Activated CD4-positive, alpha-beta memory T cell treated with anti-CD3 and anti-CD28 coated beads for 36 hours (primary cell): Measurements from ENCODE around the gene UBR7. TPM values are rescaled to one million over a fixed set of nuclear protein-coding genes. Genes with fewer than 3 reads are reported as not detected.
A peak's percentile ranks its signal among the peaks of the same experiment; 100 is the strongest.
"Not testable (repeated sequence)": the region's sequence is repeated elsewhere in the genome, so short reads cannot be mapped to it uniquely, and the experiment has no call there.

ENCODE experiments used
- CTCF ChIA-PET: fragments of 350-600 bp; sonication (Branson Sonifier 250); formaldehyde crosslinking; loops from one replicate; lab custom pipeline; 2021; ENCODE audit warnings: antibody characterized with exemption, inconsistent platforms; lab: Charles Lee
- POLR2A ChIA-PET: fragments of 350-600 bp; sonication (Branson Sonifier 250); formaldehyde crosslinking; loops from one replicate; lab custom pipeline; 2021; ENCODE audit warnings: antibody characterized with exemption; lab: Charles Lee
- DNase-seq: peaks from one replicate; pipeline ENCODE4 v3.0.0-alpha.2; 2020
- H3K27ac Mint-ChIP-seq: one replicate; pipeline ENCODE4 v1.8.0; 2021; ENCODE audit warnings: mixed read lengths
- H3K27me3 Mint-ChIP-seq: one replicate; pipeline ENCODE4 v1.8.0; 2021; ENCODE audit warnings: mixed read lengths
- H3K36me3 Mint-ChIP-seq: one replicate; pipeline ENCODE4 v1.8.0; 2021; ENCODE audit warnings: mixed read lengths
- H3K4me1 Mint-ChIP-seq: one replicate; pipeline ENCODE4 v1.8.0; 2021; ENCODE audit warnings: low read depth, mixed read lengths
- H3K4me3 Mint-ChIP-seq: one replicate; pipeline ENCODE4 v1.8.0; 2021; ENCODE audit warnings: mild to moderate bottlenecking, mixed read lengths
- H3K9me3 Mint-ChIP-seq: one replicate; pipeline ENCODE4 v1.8.0; 2021; ENCODE audit warnings: mixed read lengths
- intact Hi-C: fragments of 100-400 bp; cut with micrococcal nuclease; formaldehyde crosslinking; loops from one replicate; pipeline ENCODE4 v1.15.1; 2023
- total RNA-seq, 2 experiments: library from RNA; stranded (reverse); gene quantifications; one replicate each; pipeline ENCODE4 v1.2.3, GENCODE V29; 2021

The UBR7 gene
- total RNA-seq, 2 experiments from 2014 or later: 48.0 to 51.6 TPM

DNA sequence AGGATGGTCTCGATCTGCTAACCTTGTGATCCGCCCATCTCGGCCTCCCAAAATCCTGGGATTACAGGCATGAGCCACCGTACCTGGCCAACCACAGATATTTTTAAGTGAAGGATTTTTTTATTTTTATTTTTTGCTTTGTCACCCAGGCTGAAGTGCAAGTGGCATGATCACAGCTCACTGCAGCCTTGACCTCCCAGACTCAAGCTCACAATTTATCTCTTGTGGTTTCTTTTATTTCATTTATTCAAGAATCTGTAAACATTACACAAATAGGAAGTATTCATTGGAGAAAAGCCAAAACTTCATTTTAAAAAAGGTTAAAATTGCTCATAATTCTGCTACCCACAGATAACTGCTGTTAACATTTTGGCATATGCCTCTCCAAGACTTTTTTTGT is 35.7 kb upstream of the UBR7 start:
- Mint-ChIP-seq H3K27me3 (no peaks in the 10 kb centered on the region), H3K9me3 (no peaks in the 10 kb centered on the region), H3K27ac (no peak overlapping the region), H3K4me1 (no peaks in the 10 kb centered on the region), H3K4me3 (no peak overlapping the region), H3K36me3 (no peaks in the 10 kb centered on the region)
- POLR2A ChIA-PET: no interaction called here
- intact Hi-C loops: no loop called here
- DNase-seq: no peak
- CTCF ChIA-PET: no interaction called here

DNA sequence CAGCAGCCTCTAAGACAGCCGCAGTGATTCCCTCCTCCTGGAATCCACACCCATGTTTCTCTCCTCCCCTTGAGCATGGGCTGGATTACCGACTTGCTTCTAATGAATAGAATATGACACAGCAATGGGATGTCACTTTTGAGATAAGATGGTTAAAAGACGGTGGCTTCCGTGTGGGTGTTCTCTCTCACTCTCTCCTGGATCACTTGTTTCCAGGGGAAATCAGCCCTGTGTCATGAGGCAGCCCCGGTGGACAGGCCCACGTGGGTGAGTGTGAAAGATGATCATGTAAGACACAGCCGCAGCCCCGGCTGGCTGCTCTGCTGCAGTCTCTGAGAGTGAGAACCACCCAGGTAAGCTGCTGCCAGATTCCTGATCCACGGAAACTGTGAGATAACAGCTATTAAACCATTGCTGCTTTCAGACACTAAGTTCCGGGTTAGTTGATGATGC is 33.1 kb upstream of the UBR7 start:
- Mint-ChIP-seq H3K9me3 (no peaks in the 10 kb centered on the region), H3K27ac (no peak overlapping the region), H3K4me3 (no peak overlapping the region), H3K27me3 (no peaks in the 10 kb centered on the region), H3K4me1 (no peaks in the 10 kb centered on the region), H3K36me3 (no peaks in the 10 kb centered on the region)
- peak; percentile 43 for DNase-seq
- CTCF ChIA-PET: interaction anchor here (0.8 to 2.9 kb wide), 2 partner anchors 61 to 222 kb away, joined by 3 to 18 read pairs; no protein-coding TSS in a partner anchor
- intact Hi-C loops: no loop called here
- POLR2A ChIA-PET: interaction anchor here (1.2 kb wide), 1 partner anchor 11 kb away, joined by 4 read pairs; the partner anchor contains the start of genes LYSET and MOAP1

DNA sequence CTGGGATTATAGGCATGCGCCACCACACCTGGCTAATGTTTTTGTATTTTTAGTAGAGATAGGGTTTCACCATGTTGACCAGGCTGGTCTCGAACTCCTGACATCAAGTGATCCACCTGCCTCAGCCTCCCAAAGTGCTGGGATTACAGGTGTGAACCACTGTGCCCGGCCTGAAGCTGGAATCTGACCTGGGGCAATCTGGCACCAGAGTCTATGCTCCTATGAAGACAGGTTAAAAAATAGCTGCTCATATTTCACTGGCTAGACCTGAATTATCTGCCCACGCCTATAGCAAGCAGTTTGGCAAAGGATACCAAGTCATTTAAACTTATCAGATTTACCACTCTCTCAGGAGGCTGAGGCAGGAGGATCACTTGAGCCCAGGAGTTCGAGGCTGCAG is 32.3 kb upstream of the UBR7 start:
- intact Hi-C loops, DNase-seq, H3K4me3 Mint-ChIP-seq, H3K9me3 Mint-ChIP-seq, H3K4me1 Mint-ChIP-seq, H3K27me3 Mint-ChIP-seq, H3K36me3 Mint-ChIP-seq, POLR2A ChIA-PET, H3K27ac Mint-ChIP-seq: not testable (repeated sequence)
- CTCF ChIA-PET: interaction anchor here (0.8 to 2.9 kb wide), 3 partner anchors 35 to 223 kb away, joined by 3 to 18 read pairs (median 3); no protein-coding TSS in a partner anchor

DNA sequence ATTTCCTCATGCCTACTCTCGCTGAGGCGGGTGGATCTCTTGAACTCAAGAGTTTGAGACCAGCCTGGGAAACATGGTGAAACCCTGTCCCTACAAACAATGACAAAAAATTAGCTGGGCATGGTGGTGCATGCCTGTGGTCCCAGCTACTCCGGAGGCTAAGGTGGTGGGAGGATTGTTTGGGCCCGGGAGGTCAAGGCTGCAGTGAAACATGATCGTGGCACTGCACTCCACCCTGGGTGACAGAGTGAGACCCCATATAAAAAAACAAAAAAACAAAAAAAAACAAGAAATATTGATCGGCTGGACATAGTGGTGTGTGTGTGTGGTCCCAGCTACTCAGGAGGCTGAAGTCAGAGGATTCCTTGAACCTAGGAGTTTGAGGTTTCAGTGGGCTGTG is 31.6 kb upstream of the UBR7 start:
- Mint-ChIP-seq H3K4me3 (no peak overlapping the region), H3K27me3 (no peaks in the 10 kb centered on the region), H3K27ac (no peak overlapping the region), H3K36me3 (no peaks in the 10 kb centered on the region), H3K9me3 (no peaks in the 10 kb centered on the region), H3K4me1 (no peaks in the 10 kb centered on the region)
- no peak for DNase-seq
- ChIA-PET POLR2A (no interaction called here), CTCF (interaction anchor here (0.9 to 2.9 kb wide), 5 partner anchors 9 to 63 kb away, joined by 3 to 18 read pairs (median 3); partner anchors contain the start of genes LYSET and MOAP1)
- intact Hi-C loops: no loop called here

DNA sequence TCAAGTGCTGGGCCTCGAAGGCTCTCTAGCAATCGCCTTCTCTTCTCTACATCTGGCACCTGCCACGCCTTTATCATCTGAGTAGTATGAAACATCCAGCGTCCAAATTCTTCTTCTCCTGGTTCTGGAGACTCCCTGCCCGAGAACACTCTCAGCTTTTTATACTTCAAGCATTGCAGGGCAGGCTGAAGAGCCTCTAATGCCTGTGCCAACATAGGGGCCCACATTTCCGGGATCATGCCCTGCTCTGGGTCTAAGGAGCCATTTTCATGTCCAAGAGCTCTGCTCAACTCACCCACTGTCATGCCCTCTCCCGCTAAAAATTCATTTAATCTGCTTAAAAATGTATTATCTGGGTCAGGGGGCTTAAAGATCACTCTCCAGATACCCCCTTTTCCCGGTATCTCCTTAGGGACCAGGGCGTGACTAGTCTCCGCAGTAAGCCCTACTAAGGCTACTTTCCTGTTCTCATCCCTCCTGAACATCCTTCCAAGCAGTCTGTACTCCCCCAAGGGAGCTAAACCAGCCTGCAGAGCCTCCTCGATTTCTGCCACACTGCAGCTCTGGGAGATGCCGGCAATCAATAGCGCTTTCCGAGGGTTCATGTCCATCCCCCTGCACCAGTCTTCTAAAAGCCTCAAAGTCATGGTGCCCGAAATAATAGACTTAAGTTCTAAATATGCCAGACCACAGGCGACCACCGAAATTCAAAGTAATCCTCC is 23.3 kb upstream of the UBR7 start:
- CTCF ChIA-PET: interaction anchor here (0.5 to 3.2 kb wide), 6 partner anchors 14 to 849 kb away, joined by 3 to 28 read pairs (median 6); partner anchors contain the start of genes GON7 and UBR7

DNA sequence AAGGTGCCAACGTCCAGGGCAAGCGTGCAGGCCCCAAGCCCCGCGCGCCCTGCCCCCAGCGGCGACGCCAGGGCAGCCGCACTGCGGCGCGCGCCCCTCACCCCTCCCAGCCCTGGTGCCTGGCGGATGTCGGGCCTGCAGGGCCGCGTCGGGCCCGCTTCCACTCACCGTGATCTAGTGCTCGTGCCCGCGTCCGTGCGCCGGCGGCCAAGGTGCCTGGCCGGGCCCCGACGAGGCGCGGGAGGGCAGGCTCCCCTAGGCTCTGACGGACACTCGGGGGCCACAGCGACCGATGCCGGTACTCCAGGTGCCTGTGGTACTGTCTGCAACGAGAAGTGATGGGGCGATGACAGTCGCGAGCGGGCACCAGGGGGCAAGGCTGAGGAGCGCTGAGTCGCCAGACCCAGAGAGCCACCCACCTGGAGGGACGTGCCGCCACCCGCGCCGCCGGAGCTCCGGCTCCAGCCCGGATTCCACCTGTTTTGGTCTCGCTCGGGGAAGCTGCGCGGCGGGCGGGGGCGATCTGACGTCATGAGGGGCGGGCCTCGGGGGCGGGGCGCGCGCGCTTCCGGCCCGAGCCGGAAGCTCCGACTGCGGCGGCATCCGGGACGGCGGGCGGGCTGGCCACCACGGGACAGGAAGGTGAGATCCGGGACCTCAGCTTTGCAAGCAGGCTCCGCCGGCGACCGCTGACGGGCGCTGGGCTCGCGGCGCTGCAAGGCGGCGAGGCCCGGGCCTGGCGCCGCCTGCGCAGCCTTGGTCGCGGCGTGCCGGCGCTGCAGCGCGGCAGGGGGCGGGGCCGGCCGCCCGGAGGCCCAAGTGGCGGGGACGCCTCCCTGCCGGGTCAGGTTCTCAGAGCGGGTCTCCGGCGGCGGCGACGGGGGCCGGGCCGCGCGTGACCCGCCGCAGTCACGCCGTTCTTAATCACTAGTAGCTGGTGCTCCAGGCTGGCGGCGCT is 22.4 kb upstream of the UBR7 start, which contains the start of the genes LYSET and MOAP1:
Gene LYSET, plus strand, starts transcription at position 927 of the 958 bp plus-strand sequence. CDS start 89 bp downstream, outside the sequence.
Gene MOAP1, minus strand, starts transcription at position 507 of the 958 bp plus-strand sequence. CDS start 655 bp downstream, outside the sequence.
- intact Hi-C loops: loop anchor here (1.0 kb wide), 2 partner anchors 23 to 69 kb away; partner anchors contain the start of genes GON7, ITPK1 and UBR7
- POLR2A ChIA-PET: interaction anchor here (0.8 to 3.6 kb wide), 8 partner anchors 11 to 71 kb away, joined by 3 to 34 read pairs (median 4); partner anchors contain the start of genes GON7, ITPK1 and UBR7
- DNase-seq: peak; percentile 94
- Mint-ChIP-seq H3K4me3 (peak within 1 kb of the TSS; percentile 93), H3K36me3 (peaks cover 18% of the 10 kb centered on the region), H3K27me3 (no peaks in the 10 kb centered on the region), H3K27ac (peak within 1 kb of the TSS; percentile 92), H3K9me3 (no peaks in the 10 kb centered on the region), H3K4me1 (peaks cover 47% of the 10 kb centered on the region)
- CTCF ChIA-PET: interaction anchor here (0.5 to 3.2 kb wide), 7 partner anchors 9 to 850 kb away, joined by 3 to 28 read pairs (median 3); partner anchors contain the start of genes GON7 and UBR7

More for the DNA sequence above, 23.3 kb upstream of the UBR7 start:
- Mint-ChIP-seq H3K36me3 (peaks cover 18% of the 10 kb centered on the region), H3K27me3 (no peaks in the 10 kb centered on the region), H3K4me3 (peak overlapping the region; percentile 87), H3K27ac (peak overlapping the region; percentile 78), H3K9me3 (no peaks in the 10 kb centered on the region), H3K4me1 (peaks cover 41% of the 10 kb centered on the region)
- DNase-seq: no peak
- intact Hi-C loops: loop anchor here (1.0 kb wide), 2 partner anchors 24 to 68 kb away; partner anchors contain the start of genes GON7, ITPK1 and UBR7
- POLR2A ChIA-PET: interaction anchor here (1.5 to 3.6 kb wide), 4 partner anchors 23 to 70 kb away, joined by 4 to 34 read pairs (median 11); partner anchors contain the start of genes GON7, ITPK1 and UBR7

DNA sequence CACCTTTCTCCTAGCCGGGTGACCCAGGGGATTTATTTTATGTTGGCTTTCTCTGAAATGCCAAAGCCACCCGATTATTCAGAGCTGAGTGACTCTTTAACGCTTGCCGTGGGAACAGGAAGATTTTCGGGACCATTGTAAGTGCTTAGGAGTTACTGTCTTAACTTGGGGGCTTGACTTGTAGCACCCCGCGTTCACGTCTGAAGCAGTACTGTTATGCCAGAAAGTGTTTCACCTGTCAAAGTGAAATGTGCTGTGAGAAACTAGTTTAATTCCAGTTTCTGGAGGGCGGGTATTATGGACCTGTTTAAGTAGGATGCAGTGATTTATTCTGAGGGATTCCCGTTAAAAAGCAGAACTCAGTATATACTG is 21.7 kb upstream of the UBR7 start:
- Mint-ChIP-seq H3K27me3 (no peaks in the 10 kb centered on the region), H3K4me1 (peaks cover 49% of the 10 kb centered on the region), H3K9me3 (no peaks in the 10 kb centered on the region), H3K4me3 (peak overlapping the region; percentile 93), H3K36me3 (peaks cover 18% of the 10 kb centered on the region), H3K27ac (peak overlapping the region; percentile 92)
- ChIA-PET CTCF (interaction anchor here (0.9 to 3.2 kb wide), 4 partner anchors 9 to 71 kb away, joined by 3 to 28 read pairs (median 15); partner anchors contain the start of genes GON7 and UBR7), POLR2A (interaction anchor here (0.8 to 3.6 kb wide), 8 partner anchors 11 to 71 kb away, joined by 3 to 34 read pairs (median 4); partner anchors contain the start of genes GON7, ITPK1 and UBR7)
- no peak for DNase-seq
- intact Hi-C loops: no loop called here

DNA sequence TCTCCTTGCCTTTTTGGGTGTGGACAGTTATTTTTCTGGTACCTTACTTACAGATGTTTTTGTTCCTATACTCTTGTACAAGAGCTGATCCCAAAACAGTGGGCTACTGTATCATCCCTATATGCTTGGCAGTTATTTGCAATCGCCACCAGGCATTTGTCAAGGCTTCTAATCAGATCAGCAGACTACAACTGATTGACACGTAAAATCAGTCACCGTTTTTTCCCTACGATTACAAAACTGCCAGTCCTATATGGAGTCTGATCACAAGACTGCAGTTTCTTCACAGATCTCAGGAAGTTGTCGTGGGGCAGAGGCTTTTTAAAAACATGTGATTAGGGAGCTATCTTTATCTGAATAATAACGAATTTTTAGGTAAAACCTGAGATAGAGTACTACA is 20.6 kb upstream of the UBR7 start:
- DNase-seq: no peak
- intact Hi-C loops: no loop called here
- Mint-ChIP-seq H3K27me3 (no peaks in the 10 kb centered on the region), H3K4me1 (peaks cover 49% of the 10 kb centered on the region), H3K27ac (peak overlapping the region; percentile 62), H3K4me3 (peak overlapping the region; percentile 57), H3K9me3 (no peaks in the 10 kb centered on the region), H3K36me3 (peaks cover 18% of the 10 kb centered on the region)
- ChIA-PET CTCF (interaction anchor here (2.5 kb wide), 1 partner anchor 73 kb away, joined by 7 read pairs; no protein-coding TSS in a partner anchor), POLR2A (no interaction called here)

DNA sequence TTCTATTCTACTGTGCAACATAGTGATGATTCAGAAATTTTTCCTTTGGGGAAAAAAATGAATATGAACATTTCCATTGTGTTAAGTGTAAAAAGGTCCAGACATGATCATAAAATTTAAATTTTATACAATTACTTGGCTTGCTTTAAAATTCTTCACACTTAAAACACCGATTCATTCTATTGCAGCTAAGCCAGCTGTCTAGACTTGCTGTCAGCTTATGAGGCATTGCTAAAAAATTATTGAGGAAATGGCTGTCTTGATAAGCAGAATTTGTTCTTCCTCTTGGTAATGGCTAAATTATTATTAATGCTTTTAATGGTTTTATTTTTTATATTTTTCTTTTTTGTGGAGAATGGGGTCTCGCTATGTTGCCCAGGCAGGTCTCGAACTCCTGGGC is 20.1 kb upstream of the UBR7 start:
- H3K4me1 Mint-ChIP-seq: peaks cover 47% of the 10 kb centered on the region
- H3K27ac Mint-ChIP-seq: no peak overlapping the region
- peaks cover 15% of the 10 kb centered on the region for H3K36me3 Mint-ChIP-seq
- no peak overlapping the region for H3K4me3 Mint-ChIP-seq
- ChIA-PET CTCF (interaction anchor here (2.5 kb wide), 1 partner anchor 74 kb away, joined by 7 read pairs; no protein-coding TSS in a partner anchor), POLR2A (no interaction called here)
- no peak for DNase-seq
- intact Hi-C loops: no loop called here
- no peaks in the 10 kb centered on the region for H3K27me3 Mint-ChIP-seq
- H3K9me3 Mint-ChIP-seq: no peaks in the 10 kb centered on the region

DNA sequence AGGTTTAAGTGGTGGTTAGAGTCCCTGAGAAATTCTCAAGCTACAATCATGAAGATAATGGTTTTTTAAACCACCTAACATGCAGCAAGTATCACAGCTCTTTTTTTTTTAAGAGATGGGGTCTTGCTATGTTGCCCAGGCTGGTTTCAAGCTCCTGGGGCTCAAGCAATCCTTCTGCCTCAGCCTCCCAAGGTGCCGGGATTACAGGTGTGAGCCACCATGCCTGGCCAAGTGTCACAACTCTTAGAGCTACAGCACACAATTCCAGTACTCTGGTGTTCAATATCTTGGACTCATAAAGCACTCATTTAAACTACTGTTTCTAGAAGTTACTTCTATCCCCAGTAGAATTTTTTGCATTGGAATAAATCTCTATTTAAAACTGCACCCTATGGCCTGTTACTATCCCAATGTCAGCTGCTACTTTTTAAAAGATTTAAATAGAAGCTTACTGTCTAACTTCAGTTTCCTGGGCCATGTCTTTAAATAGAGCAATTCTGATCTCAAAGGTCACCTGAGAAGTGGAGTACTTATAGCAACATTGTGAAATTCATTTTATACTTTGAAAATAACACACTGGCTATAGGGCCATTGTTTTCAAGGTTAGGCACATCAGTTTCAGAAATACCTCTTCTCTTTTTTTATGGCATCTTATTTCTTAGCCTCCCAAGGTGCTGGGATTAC is 11.6 kb upstream of the UBR7 start:
- Mint-ChIP-seq H3K27ac (no peak overlapping the region), H3K9me3 (no peaks in the 10 kb centered on the region), H3K4me3 (no peak overlapping the region), H3K36me3 (peaks cover 3% of the 10 kb centered on the region), H3K27me3 (no peaks in the 10 kb centered on the region), H3K4me1 (no peaks in the 10 kb centered on the region)
- POLR2A ChIA-PET: no interaction called here
- intact Hi-C loops: no loop called here
- CTCF ChIA-PET: no interaction called here
- no peak for DNase-seq
